Measurements from ENCODE around the gene MYO15B.

Gene MYO15B

DNA sequence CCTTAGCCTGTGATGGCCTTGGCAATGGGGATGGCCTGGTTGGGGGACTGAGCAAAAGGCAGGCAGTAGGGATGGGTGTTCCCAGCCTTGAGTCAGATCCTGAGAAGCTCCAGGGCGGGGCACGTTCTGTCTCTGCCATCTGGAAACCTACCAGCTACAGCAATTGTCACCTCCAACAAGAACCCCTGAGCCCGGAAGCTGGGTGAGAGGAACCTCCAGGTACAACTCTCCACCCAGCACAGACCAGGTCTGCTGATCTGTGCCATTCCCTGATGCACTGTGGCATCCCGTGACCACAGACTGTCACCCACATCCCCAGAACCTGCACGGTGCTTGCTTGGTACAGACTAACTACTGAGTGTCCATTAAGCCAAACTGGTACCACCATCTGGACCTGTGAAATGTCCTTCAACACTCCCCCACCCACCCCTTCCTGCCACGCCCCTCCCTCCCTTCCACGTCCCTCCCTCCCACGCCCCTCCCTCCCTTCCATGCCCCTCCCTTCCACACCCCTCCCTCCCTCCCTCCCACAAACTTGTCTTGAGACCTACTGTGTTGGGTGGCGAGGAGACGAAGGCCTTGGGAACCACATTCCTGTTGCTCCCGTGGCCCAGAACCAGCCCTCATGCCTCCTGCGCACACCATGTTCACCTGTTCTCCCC, 16.6 kb downstream of the MYO15B start:
- DNase-seq = no peak

DNA sequence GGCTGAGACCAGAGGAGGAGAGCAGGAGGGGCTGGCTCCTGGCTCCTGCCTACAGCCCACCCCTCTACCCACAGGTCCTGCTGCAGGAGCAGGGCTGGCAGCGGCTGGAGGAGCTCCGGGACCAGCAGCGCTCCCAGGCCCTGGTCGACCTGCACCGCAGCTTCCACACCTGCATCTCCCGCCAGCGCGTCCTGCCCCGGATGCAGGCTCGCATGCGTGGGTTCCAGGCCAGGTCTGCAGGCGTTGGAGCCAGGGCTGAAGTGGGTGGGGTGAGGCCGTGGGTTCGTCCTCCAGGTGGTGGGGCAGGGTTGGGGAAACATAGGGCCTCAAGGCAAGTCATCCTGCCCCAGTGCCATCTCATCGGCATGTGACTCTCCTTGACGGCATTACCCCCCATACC, 18.2 kb downstream of the MYO15B start:
- DNase-seq = no peak

DNA sequence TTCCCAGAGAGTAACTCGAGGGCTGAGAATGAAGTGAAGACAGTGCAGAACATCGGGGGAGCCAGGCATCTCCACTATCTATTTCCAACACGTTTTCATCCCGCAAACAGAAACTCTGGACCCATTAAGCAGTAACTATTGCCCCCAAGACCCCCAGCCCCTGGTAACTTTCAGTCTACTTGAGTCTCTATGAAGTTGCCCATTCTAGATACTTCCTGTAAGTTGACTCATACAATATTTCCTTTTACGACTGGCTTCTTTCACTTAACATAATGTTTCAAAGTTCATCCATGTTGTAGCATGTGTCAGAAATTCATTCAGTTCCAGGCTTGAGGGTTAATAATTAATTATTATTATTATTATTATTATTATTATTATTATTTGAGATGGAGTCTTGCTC, 19.5 kb downstream of the MYO15B start:
- DNase-seq = no peak

DNA sequence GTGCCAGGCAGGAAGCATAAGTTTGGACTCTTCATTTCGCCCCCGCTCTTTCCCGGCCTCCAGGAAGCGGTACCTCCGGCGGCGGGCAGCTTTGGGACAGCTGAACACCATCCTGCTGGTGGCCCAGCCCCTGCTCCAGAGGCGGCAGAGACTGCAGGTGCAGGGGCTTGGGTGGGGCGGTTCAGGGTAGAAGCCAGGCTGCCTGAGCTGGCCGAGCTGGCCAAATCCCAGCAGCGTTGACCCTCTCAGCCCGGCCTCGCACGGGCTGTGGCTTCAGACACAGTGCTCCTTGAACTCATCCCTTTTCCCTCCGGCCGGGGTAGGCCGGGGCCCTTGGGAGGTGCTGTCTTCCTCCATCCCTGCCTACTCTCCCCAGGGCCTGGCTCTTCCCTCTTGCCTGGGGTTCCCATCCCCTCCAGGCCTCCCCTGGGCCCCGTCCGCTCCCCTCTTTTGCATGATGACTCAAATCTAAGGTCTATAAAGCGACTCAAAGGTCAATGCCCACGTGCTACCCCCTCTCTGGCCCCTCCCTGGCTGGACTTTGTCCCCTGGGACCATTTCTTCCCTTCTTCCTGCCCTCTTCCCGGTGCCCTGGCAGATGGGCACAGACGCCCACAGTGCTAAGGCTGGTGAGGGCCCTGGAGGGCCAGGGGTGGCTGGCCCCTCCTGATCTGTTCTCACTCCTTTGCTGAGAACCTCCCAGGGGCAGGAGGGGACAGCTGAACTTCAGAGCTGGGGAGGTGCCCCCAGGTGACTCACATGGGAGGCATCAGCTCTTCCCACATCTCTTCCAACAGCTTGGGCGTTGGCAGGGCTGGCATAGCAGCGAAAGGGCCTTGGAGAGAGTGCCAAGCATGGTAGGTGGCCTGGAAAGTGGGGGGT, 22.7 kb downstream of the MYO15B start:
- no peak for DNase-seq

DNA sequence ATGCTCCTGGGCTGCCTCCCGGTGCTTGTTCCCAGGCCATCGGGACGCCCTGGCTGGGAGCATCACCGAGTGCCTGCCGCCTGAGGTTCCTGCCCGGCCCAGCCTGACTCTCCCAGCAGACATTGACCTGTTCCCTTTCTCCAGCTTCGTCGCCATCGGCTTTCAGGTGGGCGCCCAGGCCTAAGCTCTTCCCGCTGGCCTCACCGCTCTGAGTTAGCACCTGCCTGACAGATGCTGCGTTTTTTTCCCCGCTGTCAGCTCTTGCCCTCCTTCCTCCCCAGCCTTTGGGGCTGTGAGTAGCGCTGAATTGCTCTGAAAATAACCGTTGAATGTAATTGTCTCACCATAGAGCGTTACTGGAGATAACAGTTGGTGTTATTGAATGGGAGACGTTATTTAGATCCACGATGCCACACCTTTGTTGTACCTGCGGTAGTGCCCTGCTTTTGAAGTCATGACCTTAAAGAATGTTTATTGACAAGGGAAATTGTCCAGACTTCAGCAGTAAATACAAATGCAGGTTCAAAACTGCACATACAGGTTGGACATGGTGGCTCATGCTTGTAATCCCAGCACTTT, 24.3 kb downstream of the MYO15B start:
- peak in 1 of 2 experiments; percentile 32 for DNase-seq

DNA sequence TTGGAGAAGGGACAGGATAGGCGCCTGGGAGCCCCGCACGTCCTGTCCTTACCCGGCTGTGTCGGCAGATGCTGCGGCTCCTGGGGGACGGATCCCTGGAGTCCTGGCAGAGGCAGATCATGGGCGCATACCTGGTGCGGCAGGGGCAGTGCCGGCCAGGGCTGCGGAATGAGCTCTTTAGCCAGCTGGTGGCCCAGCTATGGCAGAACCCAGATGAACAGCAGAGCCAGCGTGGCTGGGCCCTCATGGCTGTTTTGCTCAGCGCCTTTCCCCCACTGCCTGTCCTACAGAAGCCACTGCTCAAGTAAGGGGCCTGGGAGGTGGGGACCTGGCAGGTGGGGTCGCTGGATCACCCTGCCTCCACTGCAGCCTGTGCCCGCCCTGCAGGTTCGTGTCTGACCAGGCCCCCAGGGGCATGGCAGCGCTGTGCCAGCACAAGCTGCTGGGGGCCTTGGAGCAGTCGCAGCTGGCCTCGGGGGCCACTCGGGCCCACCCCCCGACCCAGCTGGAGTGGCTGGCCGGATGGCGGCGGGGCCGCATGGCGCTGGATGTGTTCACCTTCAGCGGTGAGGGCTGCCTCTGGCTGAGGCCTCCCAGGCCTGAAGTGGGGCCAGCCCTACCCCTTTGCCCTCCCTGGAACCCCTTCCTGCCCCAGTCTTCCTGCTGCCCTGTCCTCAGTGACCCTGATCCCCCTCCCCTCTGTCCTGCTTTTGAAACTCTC, 25.5 kb downstream of the MYO15B start:
- DNase-seq = no peak

DNA sequence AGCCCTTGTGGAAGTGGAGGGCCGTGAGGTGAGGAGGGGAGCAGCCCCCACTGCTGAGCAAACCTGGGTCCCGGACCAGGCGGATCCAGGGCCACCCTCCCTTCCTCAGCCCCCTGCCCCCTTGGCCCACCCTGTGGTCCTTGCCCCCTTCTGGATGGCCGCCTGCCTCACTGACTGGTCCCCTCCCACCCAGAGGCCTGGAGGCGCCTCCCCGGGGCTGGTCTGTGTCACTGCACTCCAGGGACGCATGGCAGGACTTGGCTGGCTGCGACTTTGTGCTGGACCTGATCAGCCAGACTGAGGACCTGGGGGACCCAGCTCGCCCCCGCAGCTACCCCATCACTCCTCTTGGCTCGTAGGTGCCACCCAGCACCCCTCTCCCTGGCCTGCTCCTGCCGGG, 26.4 kb downstream of the MYO15B start:
- no peak for DNase-seq

DNA sequence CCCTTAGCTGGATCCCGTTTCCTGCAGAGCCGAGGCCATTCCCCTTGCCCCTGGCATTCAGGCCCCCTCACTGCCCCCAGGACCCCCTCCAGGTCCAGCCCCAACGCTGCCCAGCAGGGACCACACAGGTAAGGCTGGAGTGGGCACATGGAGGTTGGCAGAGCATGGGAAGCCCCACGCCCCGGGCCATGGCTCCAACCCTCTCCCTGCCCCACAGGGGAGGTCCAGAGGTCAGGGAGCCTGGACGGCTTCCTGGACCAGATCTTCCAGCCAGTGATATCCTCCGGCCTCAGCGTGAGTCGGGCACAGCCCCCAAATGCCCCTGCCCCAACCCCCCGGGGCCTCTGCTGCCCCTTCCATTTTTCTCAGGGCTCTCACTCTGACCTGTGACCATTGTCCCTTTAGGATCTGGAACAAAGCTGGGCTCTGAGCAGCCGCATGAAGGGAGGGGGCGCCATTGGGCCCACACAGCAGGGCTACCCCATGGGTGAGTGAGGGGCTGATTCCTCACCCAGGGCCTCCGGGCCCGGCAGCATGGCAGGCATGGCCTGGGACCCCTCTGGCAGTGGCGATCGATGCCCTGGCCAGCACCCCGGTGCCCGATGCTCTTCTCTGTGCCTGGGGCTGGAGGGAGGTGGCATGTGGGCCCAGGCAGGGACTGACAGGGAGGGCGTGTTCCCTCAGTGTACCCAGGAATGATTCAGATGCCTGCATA, 27.1 kb downstream of the MYO15B start:
- no peak for DNase-seq

DNA sequence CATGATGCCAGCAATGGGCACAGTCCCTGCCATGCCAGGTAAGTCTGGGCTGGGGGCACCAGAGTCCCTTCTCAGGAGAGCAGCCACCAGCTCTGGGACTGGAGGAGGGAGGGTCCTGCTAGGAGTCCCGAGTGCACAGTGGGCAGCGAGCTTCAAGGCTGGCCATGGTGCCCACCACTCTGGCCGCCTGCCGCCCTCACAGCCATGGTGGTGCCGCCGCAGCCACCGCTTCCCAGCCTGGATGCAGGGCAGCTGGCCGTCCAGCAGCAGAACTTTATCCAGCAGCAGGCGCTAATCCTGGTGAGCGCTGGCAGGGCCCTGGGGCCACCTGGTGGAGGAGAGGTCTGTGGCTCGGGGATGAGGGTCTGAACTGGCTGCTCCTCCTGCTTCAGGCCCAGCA, 27.7 kb downstream of the MYO15B start:
- no peak for DNase-seq

DNA sequence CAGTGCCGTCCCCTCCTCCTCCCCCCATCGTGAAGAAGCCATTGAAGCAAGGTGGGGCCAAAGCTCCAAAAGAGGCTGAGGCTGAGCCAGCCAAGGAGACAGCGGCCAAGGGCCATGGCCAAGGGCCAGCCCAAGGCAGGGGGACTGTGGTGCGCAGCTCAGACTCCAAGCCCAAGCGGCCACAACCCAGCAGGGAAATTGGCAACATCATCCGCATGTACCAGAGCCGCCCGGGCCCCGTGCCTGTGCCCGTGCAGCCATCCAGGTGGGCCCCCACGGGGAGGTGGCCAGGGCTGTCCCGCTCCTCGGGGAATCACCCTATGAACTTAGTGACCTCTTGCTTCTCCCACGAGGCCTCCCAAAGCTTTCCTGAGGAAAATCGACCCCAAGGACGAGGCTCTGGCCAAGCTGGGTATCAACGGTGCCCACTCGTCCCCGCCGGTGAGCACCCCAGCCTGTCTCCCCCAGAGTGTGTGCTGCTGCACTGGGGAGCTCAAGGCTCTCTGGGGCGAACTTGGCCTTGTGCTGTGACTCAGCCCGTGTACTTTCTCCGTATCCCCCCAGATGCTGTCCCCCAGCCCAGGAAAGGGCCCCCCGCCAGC, 29.0 kb downstream of the MYO15B start:
- no peak for DNase-seq

DNA sequence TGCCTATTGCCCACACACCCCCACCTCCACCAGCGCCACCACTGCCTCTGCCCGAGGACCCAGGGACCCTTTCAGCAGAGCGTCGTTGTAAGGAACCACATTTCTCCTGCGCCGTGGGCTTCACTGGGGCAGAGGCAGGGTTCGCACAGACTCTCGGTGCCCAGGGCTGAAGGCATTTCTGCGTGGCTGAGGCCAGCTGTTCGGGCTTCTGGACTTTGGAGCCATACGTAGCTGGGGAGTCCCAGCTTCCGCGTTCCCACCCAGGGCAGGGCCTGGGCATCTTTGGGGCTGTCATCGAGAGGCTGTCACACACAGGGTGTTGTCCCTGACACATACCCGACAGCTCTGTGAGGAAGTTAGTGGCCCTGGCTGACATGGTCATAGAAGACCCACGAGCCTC, 29.6 kb downstream of the MYO15B start:
- no peak for DNase-seq

DNA sequence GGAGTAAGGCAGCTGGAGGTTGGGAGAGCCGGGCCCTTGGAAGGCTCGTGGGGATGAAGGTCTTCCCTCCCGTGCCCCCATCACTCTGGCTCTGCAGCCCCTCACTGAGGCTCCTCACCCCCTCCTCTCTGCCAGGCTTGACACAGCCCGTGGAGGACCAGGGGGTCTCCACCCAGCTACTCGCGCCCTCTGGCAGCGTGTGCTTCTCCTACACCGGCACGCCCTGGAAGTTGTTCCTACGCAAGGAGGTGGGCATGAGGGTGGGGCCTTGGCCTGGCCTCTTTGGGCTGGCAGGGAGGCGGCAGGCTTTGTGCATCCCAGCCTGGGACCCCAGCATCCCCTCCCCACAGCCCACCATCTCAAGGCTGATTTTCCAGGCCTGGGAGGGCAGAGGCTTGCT, 30.1 kb downstream of the MYO15B start:
- DNase-seq = no peak

DNA sequence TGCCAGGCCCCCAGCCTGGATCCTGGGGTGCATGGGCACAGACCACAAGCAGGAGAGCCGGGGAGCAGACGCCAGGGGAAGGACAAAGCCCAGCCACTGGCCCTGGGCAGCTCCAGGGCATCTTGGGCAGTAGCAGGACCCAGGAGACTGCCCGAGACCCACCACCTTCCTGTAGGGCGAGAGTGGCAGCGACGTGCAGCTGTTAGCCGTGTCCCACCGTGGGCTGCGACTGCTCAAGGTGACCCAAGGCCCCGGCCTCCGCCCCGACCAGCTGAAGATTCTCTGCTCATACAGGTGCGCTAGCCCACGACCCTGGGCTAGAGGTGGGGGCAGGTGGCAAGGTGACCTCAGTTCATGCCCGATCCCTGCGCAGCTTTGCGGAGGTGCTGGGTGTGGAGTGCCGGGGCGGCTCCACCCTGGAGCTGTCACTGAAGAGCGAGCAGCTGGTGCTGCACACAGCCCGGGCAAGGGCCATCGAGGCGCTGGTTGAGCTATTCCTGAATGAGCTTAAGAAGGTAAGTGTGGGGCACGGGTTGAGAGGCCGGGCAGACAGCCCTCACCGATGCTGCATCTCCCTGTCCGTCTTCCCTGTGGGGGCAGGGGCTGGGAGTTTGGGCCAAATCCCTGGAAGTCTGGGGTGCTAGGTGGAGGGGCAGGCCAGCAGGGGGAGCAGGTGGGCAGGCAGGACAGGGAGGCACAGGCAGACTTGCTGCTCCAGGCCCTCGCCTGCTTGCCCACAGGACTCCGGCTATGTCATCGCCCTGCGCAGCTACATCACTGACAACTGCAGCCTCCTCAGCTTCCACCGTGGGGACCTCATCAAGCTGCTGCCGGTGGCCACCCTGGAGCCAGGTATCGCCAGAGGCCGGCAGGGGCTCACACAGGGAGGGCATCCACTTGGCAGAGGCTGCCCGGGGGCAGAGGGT, 32.2 kb downstream of the MYO15B start:
- peak; percentile 20 to 59 for DNase-seq

DNA sequence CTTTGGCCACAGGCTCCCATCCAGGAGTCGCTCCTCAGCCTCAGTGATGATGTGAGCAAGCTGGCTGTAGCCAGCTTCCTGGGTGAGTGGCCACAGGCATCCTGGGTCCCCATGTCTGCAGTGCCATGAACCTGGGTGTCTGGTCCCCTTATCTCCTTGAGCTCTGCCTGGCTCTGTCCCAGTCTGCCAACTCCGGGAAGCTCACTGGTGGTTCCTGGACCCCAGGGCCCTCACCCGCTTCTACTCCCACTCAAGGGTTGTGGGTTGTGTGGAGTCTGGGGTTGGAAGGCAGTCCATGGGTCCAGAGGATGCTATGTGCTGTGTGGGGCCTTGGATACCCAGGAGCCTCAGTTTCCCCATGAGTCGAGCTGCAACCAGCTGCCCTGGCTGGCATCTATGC, 33.9 kb downstream of the MYO15B start:
- DNase-seq = no peak

DNA sequence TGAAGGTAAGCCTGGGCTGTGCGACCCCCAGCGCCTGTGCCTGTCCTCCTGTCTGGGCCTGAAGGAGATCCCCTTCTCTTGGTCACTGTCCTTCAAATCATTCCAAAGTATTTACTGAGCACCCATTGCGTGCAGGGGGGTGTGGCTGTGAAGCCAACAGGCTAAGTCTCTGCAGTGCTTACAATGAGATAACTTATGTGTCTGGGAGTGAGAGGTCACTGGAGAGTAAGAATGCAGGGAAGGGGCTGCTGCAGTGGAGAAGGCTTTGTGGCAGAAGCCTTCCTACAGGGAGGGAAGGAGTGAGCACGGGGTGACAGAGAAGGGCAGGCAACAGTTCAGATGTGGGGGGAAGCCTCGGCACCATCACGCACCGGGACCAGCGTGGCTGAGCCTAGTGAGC, 34.5 kb downstream of the MYO15B start:
- no peak for DNase-seq

DNA sequence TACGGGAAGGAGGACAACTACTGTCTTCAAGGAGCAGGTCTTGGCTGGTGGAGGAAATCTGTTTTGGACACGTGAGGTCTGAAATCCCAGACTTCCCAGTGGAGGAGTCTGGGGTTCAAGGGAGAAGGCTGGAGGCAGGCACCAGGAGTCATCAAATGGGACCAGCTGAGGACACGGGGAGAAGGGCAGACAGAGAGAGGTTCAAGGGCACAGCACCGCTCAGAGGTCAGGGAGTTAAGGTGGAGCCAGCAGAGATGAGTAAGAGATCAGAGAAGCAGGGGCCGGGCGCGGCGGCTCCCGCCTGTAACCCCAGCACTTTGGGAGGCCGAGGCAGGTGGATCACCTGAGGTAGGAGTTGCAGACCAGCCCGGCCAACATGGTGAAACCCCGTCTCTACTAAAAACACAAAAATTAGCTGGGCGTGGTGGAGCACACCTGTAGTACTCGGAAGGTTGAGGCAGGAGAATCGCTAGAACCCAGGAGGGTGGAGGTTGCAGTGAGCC, 35.2 kb downstream of the MYO15B start:
- DNase-seq = no peak

DNA sequence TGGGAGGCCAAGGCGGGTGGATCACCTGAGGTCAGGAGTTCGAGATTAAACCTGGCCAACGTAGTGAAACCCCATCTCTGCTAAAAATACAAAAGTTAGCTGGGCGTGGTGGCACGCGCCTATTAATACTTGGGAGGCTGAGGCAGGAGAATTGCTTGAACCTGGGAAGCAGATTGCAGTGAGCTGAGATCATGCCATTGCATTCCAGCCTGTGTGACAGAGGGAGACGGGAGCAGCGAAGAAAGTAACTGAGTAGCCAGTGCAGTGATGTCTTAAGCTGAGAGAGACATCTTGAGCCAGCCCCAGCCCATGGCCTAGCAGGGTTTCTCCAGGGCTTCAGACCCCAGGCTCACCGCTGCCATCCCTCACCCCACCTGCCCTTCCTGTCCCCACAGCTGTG, 35.8 kb downstream of the MYO15B start:
- DNase-seq = no peak

DNA sequence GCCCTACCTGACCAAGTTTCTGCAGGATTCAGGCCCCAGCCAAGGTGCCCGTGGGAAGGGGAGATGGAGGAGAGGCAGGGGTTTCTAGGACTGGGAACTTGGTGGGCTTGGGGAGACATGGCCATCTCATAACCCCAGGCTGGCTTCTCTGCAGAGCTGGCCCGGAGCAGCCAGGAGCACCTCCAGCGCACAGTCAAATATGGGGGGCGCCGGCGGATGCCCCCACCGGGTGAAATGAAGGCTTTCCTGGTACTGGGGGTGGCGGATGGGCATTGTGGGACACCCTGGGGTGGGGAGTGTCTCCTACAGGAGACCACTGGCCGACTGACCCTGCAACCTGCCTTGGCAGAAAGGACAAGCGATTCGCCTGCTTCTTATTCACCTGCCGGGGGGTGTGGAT, 36.4 kb downstream of the MYO15B start:
- no peak for DNase-seq

DNA sequence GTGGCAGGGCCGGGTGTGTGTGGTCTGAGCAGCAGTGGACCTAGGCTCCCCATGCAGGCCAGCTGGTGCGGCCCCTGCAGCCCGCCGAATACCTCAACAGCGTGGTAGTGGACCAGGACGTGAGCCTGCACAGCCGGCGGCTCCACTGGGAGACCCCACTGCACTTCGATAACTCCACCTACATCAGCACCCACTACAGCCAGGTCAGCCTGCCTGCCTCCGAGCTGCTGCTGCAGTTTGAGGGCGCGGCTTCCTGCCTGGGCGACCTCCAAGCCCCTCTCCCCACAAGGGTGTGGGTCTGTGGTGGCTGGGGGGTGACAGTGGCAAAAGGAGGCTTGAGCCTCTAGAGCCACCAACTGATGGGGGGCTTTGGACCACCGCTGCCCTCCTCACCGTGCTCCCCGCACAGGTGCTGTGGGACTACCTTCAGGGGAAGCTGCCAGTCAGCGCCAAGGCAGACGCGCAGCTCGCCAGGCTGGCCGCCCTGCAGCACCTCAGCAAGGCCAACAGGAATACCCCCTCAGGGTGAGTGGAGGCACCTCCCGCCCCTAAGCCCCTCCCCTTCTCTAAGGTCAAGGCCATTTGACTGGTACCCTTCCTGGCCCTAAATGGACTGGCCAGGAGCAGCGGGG, 37.2 kb downstream of the MYO15B start:
- no peak for DNase-seq

DNA sequence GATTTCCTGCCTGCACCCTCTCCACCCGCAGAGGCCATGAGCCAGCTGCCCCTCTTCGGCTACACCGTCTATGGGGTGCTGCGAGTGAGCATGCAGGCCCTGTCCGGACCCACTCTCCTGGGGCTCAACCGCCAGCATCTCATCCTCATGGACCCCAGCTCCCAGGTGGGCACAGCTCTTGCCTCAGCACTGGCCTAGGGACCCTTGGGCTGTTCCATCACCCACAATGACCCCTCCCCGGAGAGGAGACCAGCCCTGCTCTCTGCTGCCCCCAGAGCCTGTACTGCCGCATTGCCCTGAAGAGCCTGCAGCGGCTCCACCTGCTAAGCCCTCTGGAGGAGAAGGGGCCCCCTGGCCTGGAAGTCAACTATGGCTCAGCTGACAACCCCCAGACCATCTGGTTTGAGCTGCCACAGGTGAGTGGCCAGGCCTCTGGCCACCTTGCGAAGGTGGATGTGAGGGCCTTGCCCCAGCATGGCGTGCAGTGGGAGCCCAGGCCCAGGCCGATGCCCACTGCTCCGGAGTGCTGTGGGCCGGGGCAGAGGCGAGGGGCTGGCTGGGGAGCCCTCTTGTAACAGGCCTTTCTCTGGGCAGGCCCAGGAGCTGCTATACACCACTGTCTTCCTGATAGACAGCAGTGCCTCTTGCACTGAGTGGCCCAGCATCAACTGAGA, 38.4 kb downstream of the MYO15B start:
- peak; percentile 30 to 32 for DNase-seq

Data from NCI-H2081 (cell line).